T-helper 22 cell (primary cell): Measurements from ENCODE around the gene SPTAN1.
"Not testable (repeated sequence)": the region's sequence is repeated elsewhere in the genome, so short reads cannot be mapped to it uniquely, and the experiment has no call there.

Experiments used
- DNase-seq: peaks from one replicate; pipeline ENCODE4 v3.0.0-alpha.2; 2020; ENCODE audit warnings: low read depth

The SPTAN1 gene

DNA sequence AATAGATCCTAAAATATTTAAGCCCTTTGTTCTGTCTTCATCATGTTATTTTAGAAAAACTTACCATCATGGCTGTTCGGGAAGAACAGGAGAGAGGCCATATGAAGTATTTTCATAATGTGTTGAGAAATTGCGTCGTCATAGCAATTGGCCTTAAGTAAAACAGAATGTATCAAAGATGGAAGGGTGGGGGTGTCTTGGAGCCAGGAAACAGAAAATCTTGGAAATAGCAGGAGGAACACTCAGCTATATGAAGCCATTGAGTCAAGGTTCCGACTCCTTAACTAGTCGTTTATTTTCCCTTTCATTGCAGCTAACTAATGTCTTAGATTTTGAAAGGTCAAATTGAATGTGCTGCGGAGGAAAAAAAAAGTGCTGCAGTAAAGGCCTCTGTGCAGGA, 1.3 kb downstream of the SPTAN1 start:
- DNase-seq = no peak

DNA sequence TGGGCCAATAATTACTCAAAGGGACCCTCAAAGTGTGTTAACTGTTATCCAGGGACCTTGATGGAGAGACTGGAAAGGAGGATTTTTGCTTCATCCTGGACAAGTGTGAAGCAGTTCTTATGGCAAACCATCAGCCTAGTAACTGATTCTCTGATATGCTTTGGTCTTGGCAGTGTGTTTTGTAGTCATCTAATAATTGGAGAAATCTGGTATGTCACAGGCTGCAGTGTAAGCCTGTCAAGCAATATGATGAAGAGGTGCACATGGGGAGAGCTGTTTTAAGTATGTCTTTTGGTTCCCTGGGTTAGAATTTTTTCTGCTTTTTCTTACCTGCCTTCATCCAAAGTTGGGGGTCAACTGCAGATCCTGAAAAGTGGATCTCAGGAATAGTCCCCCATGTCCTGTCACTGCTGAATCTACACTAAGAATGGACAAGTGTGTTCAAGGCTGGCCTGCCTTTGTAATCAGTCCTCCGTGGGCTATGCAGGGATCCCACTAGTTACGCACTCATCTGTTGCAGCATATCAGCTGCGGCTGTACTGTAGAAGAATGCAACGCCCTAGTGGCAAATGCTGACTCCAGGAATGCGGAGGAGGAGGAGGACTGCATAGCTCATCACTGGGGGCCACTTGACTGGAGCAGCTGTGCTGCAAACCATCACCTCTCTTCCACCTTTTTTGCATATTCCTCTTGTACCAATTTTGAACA, 1.9 kb downstream of the SPTAN1 start:
- DNase-seq = peak; percentile 3

DNA sequence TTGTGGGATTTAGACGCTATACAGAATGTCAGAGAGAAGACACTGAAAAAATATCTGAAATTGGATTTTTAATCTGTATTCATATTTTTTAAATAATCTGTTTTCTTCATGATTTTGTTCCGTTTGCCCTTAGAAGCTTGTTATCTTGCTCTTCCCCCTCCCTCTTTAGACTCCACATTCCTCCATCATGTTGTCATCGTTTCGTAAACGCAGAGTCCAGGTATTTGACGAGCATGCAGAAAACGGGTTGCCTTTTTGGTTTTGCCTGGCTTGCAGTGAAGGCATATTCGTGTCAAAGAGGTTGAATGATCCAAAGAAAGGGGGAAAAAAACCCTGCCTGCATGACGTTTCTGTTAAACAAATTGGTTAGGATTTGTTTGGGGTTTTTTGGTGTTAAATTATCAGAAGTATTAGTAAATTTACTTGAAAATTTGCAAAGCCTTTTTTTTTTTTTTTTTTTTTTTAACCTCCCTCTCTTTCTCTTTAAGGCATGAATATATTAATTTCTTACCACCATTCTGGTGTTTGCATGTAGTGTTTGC, 2.9 kb downstream of the SPTAN1 start:
- no peak for DNase-seq

DNA sequence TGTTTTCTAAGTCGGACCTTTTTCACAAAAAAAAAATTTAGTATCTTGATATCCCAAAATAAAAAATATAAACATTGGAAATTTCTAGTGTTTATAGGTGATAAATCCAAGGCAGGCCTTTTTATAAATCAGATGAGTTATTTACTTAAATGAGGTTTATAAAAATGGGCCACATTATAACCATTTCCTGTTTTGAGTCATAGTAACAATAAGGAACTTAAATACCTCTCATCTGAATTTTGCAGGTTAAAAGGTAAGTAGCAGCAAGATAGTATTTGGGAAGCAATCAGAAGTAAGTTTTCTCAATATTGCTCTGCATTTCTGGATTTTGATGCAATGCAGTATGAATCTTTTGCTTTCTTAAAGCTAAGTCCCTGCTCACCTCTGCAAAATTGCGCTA, 3.9 kb downstream of the SPTAN1 start:
- no peak for DNase-seq

DNA sequence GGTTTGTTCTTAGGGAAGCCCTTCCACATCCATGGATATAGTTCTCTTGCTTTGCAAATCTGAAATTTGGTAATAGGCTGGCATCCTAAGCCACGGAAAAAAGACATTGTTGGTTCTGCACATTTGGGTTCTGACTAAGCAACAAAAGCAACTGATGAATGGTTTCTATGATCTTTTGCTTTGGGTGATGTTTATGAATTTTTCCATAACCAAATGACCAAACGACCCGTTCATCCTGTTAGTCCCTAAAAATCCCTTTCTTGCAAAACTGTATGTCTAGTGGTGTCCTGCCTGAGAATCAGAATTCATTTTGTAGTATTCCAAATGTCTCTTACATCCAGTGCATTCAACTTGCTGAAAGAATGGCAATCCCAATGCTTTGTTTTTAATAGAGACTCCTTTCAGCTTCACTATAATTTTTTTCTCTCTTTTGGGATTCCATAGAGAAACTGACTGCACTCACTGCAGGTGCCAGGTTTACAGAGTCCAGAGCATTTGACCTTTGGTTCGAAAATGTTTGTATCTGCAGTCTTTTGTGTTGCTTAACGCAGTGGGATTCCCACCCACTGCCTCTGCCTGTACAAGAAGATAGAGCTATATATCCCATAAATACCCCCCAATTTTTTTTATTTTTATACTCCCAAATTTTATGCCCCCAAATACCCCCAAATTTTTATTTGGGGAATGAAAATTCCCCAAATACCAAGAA, 4.7 kb downstream of the SPTAN1 start:
- DNase-seq = no peak

DNA sequence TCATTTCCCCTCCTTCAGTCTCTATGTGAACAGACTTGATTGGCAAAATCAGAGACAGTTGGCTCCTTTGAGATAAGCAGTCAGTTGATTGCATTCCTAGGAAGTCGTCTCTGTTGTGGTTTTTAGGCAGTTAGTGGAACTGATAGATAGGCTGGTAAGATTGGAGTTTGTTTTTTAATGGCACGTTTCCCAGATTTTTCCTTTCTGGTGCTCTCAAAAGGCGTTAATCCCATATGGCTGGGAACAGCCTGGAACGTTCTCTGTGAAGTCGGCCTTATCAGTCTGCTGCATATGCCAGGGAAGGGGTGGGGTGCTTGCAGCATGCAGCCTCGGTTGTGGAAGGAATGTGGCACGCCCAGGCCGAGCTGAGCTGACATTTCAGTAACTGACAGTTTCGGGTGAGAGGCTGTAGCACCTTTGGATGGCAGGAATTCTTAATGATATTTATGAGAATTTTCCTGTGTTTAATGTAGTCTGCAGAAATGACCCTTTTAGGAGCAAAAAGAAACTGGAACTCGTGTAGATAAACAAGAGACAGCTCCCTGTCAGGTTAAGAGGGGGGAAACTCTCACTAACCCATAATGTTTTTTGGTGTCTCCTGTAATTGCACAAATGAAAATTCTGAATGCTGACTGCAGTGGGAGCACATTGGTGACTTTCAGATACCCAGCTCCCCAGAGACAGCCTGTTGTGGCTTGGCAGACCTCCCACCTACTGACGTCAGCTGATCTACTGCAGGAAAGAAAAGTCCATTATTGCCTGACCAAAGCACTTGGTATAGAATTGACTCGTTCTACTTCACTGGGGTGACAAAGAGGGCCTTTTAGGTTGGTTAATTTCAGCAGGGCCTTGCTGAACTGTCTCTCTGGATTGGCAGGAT, 6.3 kb downstream of the SPTAN1 start:
- DNase-seq = peak; percentile 33

DNA sequence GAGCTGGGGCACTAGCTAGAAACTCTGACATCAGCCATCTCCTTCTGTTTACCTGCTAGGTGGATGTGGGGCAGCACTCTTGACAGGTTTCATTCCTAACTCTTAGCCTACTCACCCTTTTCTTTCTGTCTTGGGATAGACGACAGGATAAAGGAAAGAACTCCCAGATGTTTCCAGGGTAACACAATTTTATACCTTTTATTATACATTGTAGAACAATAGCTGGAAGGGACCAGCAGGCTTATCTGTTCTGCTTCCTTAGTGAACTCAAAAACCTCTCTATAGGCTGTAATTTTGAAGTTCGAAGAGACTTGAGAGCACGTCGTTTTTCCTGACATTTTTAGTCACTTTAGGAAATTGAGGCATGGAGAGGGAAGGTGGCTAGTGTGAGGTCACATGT, 13.2 kb downstream of the SPTAN1 start:
- DNase-seq = no peak

DNA sequence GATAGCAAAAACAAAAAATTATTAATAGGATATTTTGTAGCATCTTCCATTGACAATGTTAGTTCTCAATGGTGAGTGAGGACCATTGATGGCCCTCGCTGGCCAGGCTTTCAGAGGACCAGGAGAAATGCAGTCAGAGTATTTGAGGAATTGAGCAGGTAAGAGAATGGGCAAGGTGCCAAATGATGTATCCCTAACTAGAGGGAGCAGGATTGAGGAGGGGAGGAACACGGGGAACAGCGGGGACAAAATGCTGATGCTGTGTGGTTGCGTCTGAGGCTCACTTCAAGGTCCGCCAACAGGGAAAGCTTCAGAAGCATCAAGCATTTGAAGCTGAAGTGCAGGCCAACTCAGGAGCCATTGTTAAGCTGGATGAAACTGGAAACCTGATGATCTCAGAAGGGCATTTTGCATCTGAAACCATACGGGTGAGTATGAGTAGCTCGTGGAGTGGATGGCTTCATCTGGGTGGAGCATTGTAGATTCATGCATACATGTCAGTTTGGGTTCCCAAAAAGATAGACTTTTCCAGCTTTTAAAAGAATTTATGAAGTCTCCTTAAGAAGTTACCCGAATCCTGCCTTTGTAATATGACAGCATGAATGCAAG, 16.2 kb downstream of the SPTAN1 start:
- DNase-seq = no peak

DNA sequence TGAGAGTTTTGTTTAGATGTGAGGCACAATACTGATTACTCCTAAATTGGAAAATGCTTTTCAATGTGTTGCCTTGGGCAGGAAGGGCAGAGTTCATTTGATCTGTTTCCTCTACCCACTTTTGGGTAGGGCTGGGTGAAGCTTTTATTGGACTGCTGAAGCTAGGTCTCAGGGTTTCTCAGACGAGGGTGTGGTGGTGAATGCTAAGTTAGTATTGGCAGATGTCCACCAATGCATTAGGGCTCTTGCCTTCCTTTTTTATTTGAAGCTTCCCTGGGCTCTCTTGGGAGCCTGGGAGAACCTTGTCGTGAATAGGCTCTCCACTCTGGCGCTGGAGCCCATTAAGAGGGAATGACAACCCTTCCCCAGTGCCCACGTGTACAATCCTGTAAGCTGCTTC, 23.1 kb downstream of the SPTAN1 start:
- no peak for DNase-seq

DNA sequence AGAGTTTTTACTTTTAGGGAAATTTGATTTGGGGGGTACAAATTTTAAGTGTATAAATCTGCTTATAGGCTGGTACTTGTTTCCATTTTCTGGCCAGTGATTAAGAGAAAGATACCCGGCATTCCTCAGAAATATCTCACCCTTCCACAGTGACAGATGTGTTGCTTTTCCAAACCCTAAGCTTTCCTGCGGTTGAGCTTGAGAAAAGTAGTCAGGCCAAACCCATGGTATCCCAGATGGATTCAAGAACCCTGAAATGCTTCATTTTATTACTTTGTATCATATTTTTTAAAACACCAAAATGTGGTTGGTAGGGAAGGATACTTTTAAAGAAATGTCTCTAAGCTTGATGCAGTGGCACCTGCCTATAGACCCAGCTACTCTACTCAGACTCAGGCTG, 23.5 kb downstream of the SPTAN1 start:
- no peak for DNase-seq

DNA sequence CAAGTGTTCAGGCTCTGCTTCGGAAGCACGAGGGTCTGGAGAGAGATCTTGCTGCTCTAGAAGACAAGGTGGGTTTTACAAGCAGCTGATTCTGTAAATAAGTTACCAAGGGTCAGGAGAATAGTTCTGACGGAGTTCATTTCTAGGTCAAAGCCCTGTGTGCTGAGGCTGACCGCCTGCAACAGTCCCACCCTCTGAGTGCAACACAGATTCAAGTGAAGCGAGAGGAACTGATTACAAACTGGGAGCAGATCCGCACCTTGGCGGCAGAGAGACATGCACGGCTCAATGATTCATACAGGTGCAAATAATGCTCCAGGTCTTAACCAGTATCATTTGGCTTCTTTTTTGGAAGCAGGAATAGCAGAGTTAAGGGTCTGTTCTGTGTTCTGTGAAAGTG, 24.8 kb downstream of the SPTAN1 start:
- DNase-seq = no peak

DNA sequence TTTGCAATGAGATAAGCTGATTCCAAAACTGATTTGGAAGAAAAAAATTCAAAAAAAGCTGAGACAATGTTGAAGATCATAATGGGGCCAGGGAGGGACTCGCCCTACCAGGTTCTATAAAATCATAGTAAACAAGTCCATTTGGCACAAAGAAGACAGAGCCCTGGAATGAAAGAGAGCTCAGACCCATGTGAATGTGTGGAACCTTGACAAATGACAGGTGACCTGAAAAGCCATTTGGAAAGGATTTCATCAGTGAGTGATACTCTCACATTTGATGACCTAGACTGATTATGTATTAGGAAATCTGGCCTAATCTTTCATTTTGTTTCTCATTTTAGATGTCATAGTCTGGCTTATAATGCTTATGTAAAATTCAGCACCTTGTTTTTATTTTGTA, 26.8 kb downstream of the SPTAN1 start:
- DNase-seq = no peak

DNA sequence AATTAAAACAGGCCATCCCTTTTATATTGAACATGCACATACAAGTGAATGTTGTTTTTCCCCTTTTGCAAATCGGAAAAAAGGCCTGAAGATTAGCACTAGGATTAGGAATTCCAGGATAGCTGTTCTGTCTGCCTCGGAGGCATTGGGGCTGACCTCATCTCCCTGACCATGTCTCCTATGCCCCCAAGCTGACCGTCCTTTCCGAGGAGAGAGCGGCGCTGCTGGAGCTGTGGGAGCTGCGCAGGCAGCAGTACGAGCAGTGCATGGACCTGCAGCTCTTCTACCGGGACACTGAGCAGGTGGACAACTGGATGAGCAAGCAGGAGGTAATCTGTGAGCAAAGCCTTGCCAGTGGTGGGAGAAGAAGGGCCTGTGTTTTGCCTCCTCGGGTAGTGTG, 28.3 kb downstream of the SPTAN1 start:
- DNase-seq = no peak

DNA sequence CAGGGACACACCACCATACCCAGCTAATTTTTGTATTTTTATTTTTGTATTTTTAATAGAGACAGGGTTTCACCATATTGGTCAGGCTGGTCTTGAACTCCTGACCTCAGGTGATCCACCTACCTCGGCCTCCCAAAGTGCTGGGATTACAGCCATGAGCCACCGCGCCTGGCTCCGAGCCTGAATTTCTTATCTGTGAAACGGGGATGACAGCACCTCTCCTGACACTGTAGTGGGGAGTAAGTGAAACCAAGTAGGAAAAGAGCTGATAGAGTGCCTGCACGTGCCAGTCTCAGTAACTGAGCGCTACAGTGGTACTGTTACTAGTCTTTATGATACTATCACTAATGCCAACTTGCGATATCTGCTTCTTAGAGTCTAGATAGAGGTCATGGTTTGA, 32.8 kb downstream of the SPTAN1 start:
- DNase-seq = not testable (repeated sequence)

DNA sequence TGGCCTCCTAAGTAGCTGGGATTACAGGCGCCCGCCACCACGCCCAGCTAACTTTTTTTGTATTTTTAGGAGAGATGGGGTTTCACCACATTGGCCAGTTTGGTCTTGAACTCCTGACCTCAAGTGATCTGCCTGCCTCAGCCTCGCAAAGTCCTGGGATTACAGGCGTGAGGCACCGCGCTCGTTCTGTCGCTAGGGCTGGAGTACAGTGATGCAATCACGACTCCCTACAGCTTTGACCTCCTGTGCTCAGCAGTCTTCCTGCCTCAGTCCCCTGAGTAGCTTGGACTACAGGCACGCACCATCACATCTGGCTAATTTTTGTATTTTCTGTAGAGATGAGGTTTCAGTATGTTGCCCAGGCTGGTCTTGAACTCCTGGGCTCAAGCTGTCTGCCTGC, 34.5 kb downstream of the SPTAN1 start:
- not testable (repeated sequence) for DNase-seq

DNA sequence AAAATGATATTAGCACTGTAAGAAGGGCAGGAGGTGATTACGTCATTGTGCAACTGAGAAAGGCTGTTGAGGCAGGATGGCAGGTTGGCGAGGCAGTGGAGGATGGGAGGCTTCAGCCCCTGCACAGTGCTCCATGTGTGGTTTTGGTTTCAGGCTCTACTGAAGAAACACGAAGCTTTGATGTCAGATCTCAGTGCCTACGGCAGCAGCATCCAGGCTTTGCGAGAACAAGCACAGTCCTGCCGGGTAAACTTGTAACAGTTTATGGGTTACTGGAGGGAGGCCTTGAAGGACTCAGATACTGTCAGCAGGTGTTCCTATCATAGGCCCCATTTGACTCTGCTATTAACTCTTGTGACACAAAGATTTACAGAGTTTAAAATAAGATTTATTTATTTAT, 35.1 kb downstream of the SPTAN1 start:
- no peak for DNase-seq

DNA sequence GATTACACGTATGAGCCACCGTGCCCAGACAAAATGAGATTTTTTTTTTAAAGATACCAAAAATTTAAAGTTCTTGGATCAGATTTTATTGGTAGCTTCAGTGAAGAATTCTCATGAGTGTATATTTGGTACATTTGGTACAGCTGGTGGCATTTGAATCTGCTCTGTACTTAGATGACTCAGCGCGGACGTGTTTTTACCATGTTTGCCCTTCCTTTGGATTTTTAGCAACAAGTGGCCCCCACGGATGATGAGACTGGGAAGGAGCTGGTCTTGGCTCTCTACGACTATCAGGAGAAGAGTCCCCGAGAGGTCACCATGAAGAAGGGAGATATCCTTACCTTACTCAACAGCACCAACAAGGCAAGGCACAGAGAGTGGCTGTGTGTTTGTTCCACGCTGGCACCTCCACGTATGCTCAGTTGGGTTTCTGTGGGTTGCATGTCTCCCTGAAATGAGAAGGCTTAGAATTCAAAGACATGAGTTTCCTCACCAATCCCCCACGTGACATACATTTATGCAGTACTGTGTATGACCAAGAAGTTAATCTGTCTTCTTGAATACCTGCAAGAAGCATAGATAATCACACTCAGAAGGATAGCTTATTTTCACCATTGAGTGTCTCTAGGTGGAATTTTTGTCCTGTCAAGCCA, 36.3 kb downstream of the SPTAN1 start:
- DNase-seq = no peak

DNA sequence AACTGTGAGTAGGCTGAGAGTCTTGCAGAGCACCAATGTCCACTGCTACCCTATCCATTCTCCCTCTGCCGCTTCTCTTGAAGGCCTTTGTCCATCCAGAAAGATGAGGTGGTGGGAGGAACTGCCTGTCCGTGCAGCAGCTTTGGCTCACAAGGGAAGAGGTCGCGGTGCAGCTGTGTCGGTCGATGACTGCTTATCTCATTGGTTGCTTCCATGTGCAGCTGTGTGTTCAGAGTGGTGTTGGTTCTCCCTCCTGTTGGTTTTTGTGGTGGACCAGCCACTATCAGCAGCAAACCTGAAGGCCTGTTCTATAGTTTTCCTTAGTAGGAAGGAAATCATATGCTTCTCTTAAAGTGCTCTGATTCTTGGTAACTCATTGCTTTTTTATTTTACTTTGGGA, 40.7 kb downstream of the SPTAN1 start:
- no peak for DNase-seq

DNA sequence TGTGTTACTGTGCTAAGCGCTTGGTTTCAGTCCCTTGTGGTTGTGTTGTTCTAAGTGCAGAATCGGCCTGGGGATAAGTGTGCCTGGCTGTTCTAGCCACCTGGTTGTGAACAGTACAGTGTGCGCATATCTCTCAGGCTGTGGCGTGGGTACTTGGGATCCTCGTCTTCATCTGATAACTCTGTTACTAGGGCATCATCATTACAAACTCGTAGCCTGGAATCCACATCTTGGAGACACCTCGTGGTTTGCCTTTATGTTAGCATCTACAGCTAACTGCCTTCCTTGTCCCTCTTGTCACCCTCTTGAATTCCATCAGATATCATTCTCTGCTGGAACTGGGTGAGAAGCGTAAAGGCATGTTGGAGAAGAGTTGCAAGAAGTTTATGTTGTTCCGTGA, 41.5 kb downstream of the SPTAN1 start:
- no peak for DNase-seq

DNA sequence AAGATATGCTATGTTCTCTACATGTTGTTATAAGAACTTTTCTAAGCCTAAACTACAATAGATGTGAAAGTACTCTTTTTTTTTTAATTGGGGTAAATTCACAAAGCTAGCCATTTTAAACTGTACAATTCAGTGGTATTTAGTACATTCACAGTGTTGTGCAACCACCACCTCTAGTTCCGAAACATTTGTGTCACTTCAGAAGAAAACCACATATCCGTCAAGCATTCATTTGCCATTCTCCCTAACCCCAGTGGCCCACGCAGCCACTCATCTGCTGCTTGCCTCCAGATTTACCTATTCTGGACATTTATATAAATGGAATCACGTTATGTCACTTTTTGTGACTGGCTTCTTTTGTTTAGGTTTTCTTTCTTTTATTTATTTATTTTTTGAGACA, 43.1 kb downstream of the SPTAN1 start:
- no peak for DNase-seq

DNA sequence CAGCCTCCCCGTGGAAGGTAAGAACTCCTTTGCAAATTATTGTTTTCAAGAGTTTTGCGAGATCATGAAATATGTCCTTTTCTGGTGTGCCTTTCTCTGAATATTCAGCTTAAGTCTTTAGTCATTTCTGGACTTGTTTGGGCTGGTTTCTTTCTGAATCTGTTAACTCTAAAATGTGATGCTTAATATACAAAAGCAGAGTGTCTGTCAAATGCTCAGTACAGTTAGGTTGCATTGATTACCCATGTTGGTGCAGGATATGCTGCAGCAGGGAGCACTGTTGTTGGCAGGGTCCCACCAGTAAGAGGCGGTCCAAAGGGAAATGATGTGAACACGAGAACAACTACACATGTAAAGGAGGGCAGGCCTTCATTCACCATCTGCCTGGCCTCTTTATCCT, 47.7 kb downstream of the SPTAN1 start:
- no peak for DNase-seq

DNA sequence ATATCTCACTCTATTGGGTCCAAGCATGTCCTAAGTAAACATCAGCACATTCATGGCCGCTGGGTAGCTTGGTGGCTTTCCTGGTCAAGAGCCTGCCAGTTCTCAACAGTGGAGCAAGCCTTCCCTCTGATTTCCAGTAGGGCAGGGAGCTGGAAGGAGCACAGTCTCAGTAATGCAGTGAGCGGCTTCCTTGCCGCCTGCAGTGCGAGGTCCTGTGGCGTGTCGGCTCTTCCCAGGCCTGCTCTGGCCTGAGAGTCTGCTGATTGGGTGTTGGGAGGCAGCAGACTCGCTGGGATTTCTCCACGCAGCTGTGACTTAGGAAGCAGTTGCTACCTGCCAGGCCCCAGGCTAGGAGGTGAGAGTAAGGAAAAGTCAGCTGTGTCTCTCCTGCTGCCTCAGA, 51.3 kb downstream of the SPTAN1 start:
- no peak for DNase-seq
